ENCODE measurements around the gene KLC3. TPM values are rescaled to one million over a fixed set of nuclear protein-coding genes. Genes with fewer than 3 reads are reported as not detected.
A peak's percentile ranks its signal among the peaks of the same experiment; 100 is the strongest.

KLC3 gene
- total RNA-seq, result 2.4 and 4.0 TPM in 2 replicates
- 1.8 and 3.7 TPM in 2 replicates for polyA plus RNA-seq

- no peaks in the 10 kb centered on the region for H3K9me3 ChIP-seq (ENCODE audit: low read depth)
- H3K36me3 ChIP-seq, result no peaks in the 10 kb centered on the region
- H3K27ac ChIP-seq, result no peak within 1 kb of the TSS
- peak in 1 of 2 donors; percentile 68 for DNase-seq (ENCODE audit: low read depth in 1 of 2, low spot score in 1 of 2)
- H3K4me1 ChIP-seq (ENCODE audit: low read depth), result no peaks in the 10 kb centered on the region
- H3K27me3 ChIP-seq, result peaks cover 31% of the 10 kb centered on the region
- no peak for TF ChIP-seq CTCF (IDR thresholded peaks at IDR 0.05; ENCODE audit: low read depth, low read length)
- H3K4me3 ChIP-seq, result peak within 1 kb of the TSS; percentile 44
These were observed at the start of gene KLC3 for GRCh38 chr19:45340232-45340898. KLC3 (plus strand) TSS chr19:45340750; CDS start chr19:45345542, 4,792 bp downstream.

DNA sequence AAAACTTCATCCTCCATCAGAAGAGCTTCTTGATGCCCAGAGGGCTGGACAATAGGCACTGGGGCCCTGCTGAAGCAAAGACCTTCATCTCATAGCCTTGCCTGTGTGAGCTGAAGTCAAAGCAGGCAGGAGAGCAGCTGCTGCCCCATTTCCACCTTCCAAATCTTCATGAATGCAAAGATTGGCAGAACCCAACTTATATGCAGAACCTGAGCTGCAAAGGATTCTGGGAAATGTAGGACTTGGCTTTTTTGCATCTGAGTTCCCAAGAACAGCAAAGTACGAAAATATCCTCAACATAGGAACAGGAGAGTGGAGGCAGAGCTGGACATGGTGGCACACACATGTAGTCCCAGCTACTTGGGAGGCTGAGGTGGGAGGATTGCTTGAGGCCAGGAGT is 48.7 kb upstream of the KLC3 start:
- no peaks in the 10 kb centered on the region for H3K4me1 ChIP-seq (ENCODE audit: low read depth)
- no peaks in the 10 kb centered on the region for H3K27me3 ChIP-seq
- no peak for TF ChIP-seq CTCF (IDR thresholded peaks at IDR 0.05; ENCODE audit: low read depth, low read length)
- no peak overlapping the region for H3K4me3 ChIP-seq
- H3K36me3 ChIP-seq, result peaks cover 7% of the 10 kb centered on the region
- DNase-seq (ENCODE audit: low read depth in 1 of 2, low spot score in 1 of 2), result no peak
- no peak overlapping the region for H3K27ac ChIP-seq
- H3K9me3 ChIP-seq (ENCODE audit: low read depth), result no peaks in the 10 kb centered on the region

GRCh38 chr19:45293682-45294081 is 46.9 kb upstream of the KLC3 start:
- Histone ChIP-seq H3K4me1 (ENCODE audit: low read depth) (no peaks in the 10 kb centered on the region), H3K4me3 (no peak overlapping the region), H3K36me3 (no peaks in the 10 kb centered on the region), H3K27ac (peak overlapping the region; percentile 42), H3K27me3 (no peaks in the 10 kb centered on the region), H3K9me3 (ENCODE audit: low read depth) (no peaks in the 10 kb centered on the region)
- no peak for TF ChIP-seq CTCF (IDR thresholded peaks at IDR 0.05; ENCODE audit: low read depth, low read length)
- DNase-seq (ENCODE audit: low read depth in 1 of 2, low spot score in 1 of 2), result no peak

GRCh38 chr19:45294291-45295029 is 46.1 kb upstream of the KLC3 start:
- no peaks in the 10 kb centered on the region for H3K36me3 ChIP-seq
- peak overlapping the region; percentile 42 for H3K27ac ChIP-seq
- TF ChIP-seq CTCF (IDR thresholded peaks at IDR 0.05; ENCODE audit: low read depth, low read length), result no peak
- no peaks in the 10 kb centered on the region for H3K4me1 ChIP-seq (ENCODE audit: low read depth)
- no peaks in the 10 kb centered on the region for H3K27me3 ChIP-seq
- H3K9me3 ChIP-seq (ENCODE audit: low read depth), result no peaks in the 10 kb centered on the region
- peak in 1 of 2 donors; percentile 16 for DNase-seq (ENCODE audit: low read depth in 1 of 2, low spot score in 1 of 2)
- no peak overlapping the region for H3K4me3 ChIP-seq

GRCh38 chr19:45295873-45296272 is 44.7 kb upstream of the KLC3 start:
- Histone ChIP-seq H3K27ac (no peak overlapping the region), H3K27me3 (no peaks in the 10 kb centered on the region), H3K4me3 (no peak overlapping the region), H3K36me3 (no peaks in the 10 kb centered on the region), H3K9me3 (ENCODE audit: low read depth) (no peaks in the 10 kb centered on the region), H3K4me1 (ENCODE audit: low read depth) (no peaks in the 10 kb centered on the region)
- TF ChIP-seq CTCF (IDR thresholded peaks at IDR 0.05; ENCODE audit: low read depth, low read length), result no peak
- DNase-seq (ENCODE audit: low read depth in 1 of 2, low spot score in 1 of 2), result no peak

All from cardiac muscle cell (in vitro differentiated cells and primary cell).